HS-27A (cell line): ENCODE measurements around the gene RAVER1.
A peak's percentile ranks its signal among the peaks of the same experiment; 100 is the strongest.
"Not testable (repeated sequence)": the region's sequence is repeated elsewhere in the genome, so short reads cannot be mapped to it uniquely, and the experiment has no call there.

Experiments
- DNase-seq: peaks from one replicate; pipeline ENCODE4 v3.0.0-alpha.2; 2012; ENCODE audit warnings: low read depth, missing footprints

RAVER1 gene

DNA sequence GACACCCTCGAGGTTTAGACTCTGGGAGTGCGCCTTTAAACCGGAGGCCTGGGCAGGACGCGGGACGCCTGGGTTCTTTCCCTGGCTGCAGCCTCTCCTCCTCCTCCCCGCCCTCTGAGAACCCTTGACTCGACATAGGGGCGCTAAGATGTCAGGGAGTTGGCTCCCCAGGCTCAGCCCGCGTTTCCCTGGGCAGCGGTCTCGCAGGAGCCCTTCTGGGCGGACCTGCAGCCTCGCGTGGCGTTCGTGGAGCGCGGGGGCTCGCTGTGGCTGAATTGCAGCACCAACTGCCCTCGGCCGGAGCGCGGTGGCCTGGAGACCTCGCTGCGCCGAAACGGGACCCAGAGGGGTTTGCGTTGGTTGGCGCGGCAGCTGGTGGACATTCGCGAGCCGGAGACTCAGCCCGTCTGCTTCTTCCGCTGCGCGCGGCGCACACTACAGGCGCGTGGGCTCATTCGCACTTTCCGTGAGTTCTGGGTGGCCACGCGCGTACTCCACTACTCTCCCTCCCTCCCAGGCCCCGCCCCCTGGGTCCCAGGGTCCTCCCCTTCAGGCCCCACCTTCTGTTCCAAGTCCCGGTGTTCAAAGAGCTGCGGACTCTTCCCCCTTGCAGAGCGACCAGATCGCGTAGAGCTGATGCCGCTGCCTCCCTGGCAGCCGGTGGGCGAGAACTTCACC lies 42.3 kb downstream of the RAVER1 start:
- DNase-seq = no peak

DNA sequence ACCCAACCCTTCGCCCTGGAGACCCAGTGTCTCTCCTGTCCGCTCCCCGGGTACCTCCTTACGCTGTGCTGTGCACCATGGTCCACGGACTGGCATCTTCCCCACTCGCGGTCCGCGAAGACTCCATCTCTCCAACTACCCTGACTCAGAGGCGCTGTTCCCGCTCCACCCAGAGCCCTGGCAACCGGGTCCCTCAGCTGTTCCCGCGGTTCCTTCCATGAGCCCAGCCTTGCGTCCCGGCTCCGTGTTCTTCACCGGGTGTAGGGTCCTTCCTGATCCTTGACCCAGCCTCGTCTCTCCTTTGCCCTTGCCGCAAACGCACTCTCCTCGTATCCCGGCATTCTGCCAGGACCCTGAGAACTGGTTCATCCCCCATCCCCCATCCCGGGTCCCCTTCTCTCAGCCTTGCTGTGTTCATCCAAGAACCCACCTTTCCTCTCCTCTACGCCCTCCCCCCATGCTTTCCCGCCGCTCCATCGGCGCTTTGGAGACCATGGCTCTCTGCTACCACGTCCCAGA lies 42.9 kb downstream of the RAVER1 start:
- no peak for DNase-seq

DNA sequence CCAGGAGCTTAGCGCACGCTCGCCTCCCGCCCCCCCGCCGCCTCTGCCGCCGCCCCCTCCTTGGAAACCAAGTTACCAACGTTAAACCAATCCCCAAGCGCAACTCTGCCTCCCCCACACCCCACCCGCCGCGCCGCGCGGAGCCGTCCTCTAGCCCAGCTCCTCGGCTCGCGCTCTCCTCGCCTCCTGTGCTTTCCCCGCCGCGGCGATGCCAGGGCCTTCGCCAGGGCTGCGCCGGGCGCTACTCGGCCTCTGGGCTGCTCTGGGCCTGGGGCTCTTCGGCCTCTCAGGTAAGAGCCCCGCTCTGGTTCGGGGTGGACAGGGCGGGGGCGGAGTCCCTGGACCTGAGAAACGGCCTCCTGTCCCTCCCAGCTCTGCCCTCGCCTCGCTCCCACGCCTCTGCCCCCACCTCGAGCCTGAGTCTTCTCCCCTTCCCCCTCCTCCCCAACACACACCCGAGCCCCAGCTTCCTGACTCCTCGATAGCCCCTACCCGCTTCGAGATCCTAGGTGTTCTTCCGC lies 43.4 kb downstream of the RAVER1 start, which contains the start of gene ICAM5:
Gene ICAM5 (plus strand): TSS at position 117 of the 521 bp plus-strand sequence. CDS start 92 bp downstream, at position 209.
- peak; percentile 31 for DNase-seq

DNA sequence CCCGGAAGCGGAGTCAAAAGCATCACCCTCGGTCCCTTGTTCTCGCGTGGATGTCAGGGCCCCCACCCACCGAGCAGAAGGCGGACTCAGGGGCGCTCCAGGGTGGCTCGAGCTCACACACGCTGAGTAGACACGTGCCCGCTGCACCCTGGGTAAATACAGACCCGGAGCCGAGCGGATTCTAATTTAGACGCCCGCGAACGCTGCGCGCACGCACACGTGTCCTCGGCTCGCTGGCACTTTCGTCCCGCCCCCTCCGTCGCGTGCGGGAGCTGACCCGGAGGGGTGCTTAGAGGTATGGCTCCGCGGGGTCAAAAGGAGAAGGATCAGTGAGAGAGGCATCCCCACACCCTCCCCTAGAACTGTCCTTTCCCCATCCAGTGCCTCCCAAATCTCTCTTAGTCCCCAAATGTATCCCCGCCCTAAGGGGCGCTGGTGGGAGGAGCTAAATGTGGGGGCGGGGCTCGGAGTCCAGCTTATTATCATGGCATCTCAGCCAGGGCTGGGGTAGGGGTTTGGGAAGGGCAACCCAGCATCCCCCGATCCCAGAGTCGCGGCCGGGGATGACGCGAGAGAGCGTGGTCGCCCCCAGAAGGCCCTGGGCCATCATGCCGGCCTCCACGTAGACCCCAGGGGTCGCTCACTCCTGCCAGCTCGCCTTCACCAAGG lies 44.0 kb downstream of the RAVER1 start:
- DNase-seq = peak; percentile 79

DNA sequence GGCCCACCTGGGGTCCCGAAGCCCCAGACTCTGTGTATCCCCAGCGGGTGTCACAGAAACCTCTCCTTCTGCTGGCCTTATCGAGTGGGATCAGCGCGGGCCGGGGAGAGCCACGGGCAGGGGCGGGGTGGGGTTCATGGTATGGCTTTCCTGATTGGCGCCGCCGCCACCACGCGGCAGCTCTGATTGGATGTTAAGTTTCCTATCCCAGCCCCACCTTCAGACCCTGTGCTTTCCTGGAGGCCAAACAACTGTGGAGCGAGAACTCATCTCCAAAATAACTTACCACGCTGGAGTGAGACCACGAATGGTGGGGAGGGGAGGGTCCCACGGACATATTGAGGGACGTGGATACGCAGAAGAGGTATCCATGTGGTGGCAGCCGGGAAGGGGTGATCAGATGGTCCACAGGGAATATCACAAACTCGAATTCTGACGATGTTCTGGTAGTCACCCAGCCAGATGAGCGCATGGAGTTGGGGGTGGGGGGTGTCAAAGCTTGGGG lies 44.6 kb downstream of the RAVER1 start:
- peak; percentile 66 for DNase-seq

DNA sequence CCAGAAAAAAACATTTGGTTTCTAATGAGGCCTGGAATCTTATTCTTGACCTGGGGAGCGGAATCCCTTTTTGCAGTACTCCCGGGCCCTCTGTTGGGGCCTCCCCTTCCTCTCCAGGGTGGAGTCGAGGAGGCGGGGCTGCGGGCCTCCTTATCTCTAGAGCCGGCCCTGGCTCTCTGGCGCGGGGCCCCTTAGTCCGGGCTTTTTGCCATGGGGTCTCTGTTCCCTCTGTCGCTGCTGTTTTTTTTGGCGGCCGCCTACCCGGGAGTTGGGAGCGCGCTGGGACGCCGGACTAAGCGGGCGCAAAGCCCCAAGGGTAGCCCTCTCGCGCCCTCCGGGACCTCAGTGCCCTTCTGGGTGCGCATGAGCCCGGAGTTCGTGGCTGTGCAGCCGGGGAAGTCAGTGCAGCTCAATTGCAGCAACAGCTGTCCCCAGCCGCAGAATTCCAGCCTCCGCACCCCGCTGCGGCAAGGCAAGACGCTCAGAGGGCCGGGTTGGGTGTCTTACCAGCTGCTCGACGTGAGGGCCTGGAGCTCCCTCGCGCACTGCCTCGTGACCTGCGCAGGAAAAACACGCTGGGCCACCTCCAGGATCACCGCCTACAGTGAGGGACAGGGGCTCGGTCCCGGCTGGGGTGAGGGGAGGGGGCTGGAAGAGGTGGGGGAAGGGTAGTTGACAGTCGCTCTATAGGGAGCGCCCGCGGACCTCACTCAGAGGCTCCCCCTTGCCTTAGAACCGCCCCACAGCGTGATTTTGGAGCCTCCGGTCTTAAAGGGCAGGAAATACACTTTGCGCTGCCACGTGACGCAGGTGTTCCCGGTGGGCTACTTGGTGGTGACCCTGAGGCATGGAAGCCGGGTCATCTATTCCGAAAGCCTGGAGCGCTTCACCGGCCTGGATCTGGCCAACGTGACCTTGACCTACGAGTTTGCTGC lies 46.3 kb downstream of the RAVER1 start, which contains the start of gene ICAM4:
Gene ICAM4 (plus strand): TSS at position 153 of the 935 bp plus-strand sequence. CDS start 58 bp downstream, at position 211.
- DNase-seq = no peak

DNA sequence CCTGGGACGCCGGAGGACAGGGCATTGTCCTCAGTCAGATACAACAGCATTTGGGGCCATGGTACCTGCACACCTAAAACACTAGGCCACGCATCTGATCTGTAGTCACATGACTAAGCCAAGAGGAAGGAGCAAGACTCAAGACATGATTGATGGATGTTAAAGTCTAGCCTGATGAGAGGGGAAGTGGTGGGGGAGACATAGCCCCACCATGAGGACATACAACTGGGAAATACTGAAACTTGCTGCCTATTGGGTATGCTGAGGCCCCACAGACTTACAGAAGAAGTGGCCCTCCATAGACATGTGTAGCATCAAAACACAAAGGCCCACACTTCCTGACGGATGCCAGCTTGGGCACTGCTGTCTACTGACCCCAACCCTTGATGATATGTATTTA lies 47.9 kb downstream of the RAVER1 start:
- no peak for DNase-seq

DNA sequence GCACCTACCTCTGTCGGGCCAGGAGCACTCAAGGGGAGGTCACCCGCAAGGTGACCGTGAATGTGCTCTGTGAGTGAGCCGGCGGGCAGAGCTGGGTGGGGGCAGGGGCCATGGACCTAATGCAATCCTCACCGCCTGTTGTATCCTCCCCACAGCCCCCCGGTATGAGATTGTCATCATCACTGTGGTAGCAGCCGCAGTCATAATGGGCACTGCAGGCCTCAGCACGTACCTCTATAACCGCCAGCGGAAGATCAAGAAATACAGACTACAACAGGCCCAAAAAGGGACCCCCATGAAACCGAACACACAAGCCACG lies 48.4 kb downstream of the RAVER1 start:
- no peak for DNase-seq

DNA sequence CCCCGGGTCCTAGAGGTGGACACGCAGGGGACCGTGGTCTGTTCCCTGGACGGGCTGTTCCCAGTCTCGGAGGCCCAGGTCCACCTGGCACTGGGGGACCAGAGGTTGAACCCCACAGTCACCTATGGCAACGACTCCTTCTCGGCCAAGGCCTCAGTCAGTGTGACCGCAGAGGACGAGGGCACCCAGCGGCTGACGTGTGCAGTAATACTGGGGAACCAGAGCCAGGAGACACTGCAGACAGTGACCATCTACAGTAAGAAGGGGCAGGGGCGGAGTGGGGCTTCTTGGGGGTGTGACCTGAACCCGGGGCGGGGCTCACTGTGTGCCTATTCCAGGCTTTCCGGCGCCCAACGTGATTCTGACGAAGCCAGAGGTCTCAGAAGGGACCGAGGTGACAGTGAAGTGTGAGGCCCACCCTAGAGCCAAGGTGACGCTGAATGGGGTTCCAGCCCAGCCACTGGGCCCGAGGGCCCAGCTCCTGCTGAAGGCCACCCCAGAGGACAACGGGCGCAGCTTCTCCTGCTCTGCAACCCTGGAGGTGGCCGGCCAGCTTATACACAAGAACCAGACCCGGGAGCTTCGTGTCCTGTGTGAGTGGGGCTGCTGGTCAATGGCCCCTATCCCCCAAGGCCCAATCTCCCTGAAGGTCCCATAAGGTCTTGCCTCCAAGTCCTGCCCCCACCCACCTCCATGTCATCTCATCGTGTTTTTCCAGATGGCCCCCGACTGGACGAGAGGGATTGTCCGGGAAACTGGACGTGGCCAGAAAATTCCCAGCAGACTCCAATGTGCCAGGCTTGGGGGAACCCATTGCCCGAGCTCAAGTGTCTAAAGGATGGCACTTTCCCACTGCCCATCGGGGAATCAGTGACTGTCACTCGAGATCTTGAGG lies 49.0 kb downstream of the RAVER1 start:
- DNase-seq = no peak

DNA sequence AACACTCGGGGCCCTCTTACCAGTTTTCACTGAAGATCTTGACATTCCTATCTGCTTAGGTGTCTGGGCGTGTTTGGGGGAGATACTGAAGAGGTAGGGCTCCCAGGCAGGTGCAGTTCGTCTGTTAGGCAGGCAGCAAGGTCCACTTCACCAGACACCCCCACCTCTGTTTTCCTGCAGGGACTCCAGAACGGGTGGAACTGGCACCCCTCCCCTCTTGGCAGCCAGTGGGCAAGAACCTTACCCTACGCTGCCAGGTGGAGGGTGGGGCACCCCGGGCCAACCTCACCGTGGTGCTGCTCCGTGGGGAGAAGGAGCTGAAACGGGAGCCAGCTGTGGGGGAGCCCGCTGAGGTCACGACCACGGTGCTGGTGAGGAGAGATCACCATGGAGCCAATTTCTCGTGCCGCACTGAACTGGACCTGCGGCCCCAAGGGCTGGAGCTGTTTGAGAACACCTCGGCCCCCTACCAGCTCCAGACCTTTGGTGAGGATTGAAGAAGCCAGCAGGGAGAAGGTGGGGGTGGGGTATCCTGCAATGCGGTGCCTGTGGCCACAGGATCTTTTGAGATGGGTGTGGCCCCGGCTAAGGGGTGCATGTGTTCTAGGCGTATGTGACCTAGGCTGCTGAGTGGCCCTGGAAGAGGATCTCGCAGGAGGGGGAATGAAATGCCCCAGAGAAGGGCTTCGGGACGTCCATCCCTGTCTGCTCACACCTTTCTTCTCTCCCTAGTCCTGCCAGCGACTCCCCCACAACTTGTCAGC lies 49.8 kb downstream of the RAVER1 start:
- no peak for DNase-seq

DNA sequence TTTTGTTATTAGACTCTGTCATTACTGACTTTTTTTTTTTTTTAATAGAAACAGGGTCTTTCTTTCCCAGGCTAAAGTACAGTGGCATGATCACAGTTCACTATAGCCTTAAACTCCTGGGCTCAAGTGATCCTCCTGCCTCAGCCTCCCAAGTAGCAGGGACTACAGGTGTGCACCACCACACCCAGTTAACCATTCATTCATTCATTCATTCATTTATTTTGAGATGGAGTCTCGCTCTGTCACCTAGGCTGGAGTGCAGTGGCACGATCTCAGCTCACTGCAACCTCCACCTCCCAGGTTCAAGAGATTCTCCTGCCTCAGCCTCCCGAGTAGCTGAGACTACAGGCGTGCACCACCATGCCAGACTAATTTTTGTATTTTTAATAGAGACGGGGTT lies 51.3 kb downstream of the RAVER1 start:
- not testable (repeated sequence) for DNase-seq

DNA sequence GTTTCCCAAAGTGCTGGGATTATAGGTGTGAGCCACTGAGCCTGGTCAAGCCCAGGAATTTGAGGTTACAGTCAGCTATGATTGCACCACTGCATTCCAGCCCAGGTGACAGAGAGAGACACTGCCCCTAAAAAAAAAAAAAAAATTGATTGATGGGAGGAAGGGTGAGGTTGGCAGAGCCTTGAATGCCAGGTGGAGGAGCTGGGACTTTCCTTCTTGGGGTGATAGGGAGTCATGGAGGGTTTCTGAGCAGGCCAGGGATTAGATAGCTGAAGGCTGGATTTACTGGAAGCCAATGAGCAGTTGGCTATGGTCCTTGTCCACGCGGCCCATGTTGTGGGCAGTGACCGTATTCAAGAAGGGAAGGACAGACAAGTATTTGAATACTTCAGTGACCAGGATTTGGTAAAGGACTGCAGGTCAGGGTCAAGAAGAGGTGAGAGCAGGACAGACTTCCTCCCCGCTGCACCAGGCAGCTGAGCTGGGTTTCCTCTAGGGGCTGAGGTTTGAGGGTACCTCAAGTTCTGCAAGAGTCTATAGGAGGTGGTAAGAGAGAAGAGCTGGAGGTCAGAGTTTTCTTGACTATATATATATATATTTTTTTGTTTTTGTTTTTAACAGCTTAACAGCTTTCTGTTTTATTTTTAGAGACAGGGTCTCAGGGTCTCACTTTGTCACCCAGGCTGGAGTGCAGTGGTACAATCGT lies 53.4 kb downstream of the RAVER1 start:
- DNase-seq = no peak

DNA sequence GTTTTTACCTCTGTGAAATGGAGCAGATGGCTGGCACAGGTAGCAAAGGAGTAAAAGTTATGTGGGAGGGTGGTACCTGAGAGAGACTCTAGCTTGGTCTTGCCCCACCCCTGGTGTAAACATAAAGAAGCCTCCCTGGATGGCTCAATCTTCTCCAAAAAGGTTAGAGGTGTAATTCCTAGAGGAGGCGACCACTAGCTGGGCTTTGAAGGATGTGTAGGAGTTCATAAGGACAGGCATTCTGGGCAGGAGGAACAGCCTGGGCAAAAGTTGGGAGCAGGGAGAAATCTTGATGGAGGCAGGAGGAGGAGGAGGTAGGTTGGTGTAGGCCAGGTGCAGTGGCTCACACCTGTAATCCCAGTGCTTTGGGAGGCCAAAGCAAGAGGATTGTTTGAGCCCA lies 54.4 kb downstream of the RAVER1 start:
- DNase-seq = no peak

DNA sequence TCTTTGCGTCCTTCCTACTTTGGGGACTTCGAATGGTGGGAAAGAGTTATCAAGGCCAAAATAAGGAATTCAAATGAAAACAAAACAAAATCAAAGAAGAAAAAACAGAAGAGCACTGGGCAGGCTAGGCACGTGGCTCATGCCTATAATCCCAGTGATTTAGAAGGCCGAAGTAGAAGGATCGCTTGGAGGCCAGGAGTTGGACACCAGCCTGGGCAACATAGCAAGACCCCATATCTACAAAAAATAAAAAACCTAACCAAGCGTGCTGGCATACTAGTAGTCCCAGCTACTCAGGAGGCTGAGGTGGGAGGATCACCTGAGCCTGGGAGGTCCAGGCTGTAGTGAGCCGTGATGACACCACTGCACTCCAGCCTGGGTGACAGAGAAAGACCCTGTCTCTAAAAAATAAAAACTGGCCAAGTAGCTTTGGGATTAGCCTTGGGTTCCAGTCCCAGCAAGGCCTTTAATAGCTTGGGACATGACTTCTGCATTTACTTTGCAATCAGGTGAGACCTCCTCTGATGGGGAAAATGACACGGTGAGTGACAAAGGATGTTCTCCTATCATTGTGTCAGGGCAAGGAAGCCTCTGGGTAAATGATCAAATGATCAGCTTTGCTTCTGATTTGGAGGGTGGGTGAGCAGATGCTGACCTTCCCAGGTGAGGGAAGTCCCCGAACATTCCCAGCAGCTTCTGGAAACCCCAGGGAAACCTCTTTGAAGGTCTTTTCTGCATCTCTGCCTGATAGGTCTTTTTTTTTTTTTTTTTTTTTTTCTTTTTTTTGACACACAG lies 55.3 kb downstream of the RAVER1 start:
- no peak for DNase-seq

DNA sequence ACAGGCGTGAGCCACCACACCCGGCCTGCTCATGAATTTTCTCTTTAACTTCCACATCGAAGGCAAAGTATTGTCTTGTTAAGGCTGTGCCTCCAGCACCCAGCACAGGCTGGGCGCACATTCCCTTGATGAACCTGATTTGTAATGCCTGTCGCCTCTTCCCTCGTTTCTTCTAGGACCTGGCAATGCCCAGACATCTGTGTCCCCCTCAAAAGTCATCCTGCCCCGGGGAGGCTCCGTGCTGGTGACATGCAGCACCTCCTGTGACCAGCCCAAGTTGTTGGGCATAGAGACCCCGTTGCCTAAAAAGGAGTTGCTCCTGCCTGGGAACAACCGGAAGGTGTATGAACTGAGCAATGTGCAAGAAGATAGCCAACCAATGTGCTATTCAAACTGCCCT lies 58.7 kb downstream of the RAVER1 start:
- DNase-seq = no peak

DNA sequence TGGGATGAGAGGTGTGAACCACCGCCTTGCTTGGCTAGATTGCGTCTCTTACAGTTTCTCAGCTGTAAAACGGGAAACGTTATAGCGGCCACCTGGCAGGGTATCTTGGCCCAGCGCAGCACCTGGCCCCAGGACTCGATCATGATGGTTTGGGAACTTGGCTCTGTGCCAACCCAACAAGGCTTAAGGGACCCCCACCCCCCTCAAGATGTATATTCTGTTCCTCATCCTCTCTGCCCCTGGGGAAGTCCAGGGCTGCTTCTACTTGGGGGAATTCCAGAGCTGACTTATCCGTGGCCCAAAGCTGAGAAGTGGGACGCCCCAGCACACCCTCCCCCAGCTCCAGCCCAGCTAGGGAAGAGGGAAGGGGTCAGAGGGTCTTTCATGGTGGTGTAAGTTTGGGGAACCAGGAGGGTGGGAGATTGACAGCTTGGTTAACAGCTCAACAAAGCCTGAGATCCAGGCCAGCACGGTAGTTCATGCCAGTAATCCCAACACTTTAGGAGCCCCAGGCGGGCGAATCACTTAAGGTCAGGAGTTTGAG lies 61.7 kb downstream of the RAVER1 start:
- DNase-seq = no peak

DNA sequence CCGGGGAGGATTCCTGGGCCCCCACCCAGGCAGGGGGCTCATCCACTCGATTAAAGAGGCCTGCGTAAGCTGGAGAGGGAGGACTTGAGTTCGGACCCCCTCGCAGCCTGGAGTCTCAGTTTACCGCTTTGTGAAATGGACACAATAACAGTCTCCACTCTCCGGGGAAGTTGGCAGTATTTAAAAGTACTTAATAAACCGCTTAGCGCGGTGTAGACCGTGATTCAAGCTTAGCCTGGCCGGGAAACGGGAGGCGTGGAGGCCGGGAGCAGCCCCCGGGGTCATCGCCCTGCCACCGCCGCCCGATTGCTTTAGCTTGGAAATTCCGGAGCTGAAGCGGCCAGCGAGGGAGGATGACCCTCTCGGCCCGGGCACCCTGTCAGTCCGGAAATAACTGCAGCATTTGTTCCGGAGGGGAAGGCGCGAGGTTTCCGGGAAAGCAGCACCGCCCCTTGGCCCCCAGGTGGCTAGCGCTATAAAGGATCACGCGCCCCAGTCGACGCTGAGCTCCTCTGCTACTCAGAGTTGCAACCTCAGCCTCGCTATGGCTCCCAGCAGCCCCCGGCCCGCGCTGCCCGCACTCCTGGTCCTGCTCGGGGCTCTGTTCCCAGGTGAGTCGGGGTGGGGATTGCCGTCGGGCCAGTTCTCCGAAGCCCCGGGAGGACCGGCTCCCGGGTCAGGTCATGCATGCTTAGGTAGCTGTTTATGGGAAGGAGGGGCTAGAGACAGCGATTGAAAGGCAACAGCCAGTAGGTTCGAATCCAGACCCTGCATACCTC lies 62.5 kb downstream of the RAVER1 start, which contains the start of gene ICAM1:
Gene ICAM1 (plus strand): TSS at position 505 of the 779 bp plus-strand sequence. CDS start 40 bp downstream, at position 545.
- no peak for DNase-seq
